ENCODE results near the gene ALAS1. TPM values are rescaled to one million over a fixed set of nuclear protein-coding genes. Genes with fewer than 3 reads are reported as not detected.
A peak's percentile ranks its signal among the peaks of the same experiment; 100 is the strongest.

ALAS1 gene
- total and polyA plus RNA-seq, 2 experiments from 2014 or later = 17.8 to 42.8 TPM

DNA sequence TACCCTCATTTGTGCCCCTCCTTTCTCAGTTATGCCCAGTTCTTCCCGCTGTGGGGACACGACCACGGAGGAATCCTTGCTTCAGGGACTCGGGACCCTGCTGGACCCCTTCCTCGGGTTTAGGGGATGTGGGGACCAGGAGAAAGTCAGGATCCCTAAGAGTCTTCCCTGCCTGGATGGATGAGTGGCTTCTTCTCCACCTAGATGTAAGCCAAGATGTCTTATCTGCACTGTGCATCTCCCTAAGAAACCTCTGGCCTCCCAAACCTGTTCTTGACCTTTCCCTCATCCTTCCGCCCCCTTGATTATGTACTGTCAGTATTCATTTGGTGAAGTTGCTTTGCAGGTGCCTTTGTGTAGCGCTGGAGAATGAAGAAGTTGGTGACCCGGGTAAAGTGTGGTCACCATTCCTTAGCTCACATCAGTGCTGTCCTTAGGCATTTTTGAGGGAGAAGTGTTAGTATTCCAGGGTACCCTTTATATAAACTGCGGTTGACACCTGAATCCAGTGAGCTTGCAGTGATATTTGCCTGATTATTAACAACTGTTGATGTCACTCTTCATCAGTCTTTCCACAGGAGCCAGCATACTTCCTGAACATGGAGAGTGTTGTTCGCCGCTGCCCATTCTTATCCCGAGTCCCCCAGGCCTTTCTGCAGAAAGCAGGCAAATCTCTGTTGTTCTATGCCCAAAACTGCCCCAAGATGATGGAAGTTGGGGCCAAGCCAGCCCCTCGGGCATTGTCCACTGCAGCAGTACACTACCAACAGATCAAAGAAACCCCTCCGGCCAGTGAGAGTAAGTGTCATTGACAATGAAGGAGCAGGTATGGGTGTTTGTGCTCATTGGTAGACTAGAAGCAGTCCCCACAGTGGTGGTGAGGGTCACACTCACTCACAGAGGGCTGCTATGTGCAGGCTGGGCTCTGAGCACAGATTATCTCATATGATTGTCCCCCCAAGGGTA is 966 bp downstream of the ALAS1 start:
- H3K36me3 Mint-ChIP-seq (ENCODE audit: low read depth) = peaks cover 37% of the 10 kb centered on the region
- Histone ChIP-seq H3K4me1 (ENCODE audit: insufficient read depth) (peaks cover 10% of the 10 kb centered on the region), H3K4me3 (peak overlapping the region; percentile 95), H3K79me2 (replicated peaks; ENCODE audit: insufficient read depth) (peaks cover 12% of the 10 kb centered on the region), H3K27me3 (ENCODE audit: insufficient read depth) (no peaks in the 10 kb centered on the region), H3F3A (replicated peaks; ENCODE audit: low read depth) (peaks cover 9% of the 10 kb centered on the region; the same call in 1 of the 2 replicates), H3K36me3 (ENCODE audit: insufficient read depth) (peaks cover 45% of the 10 kb centered on the region), H4K20me1 (replicated peaks; ENCODE audit: insufficient read depth) (peaks cover 13% of the 10 kb centered on the region; the same call in 1 of the 2 replicates), H2AFZ (no peak overlapping the region), H3K4me2 (peak overlapping the region; percentile 100), H3K27ac (ENCODE audit: low read depth) (no peak overlapping the region), H3K9me2 (ENCODE audit: insufficient read depth) (no peaks in the 10 kb centered on the region)
- H3K27ac Mint-ChIP-seq = peak overlapping the region; percentile 86
- DNase-seq (ENCODE audit: low spot score) (no peak), ATAC-seq (no peak)
- peaks cover 14% of the 10 kb centered on the region for H3K4me1 Mint-ChIP-seq
- H3K27me3 Mint-ChIP-seq (ENCODE audit: insufficient read depth, low read depth, poor library complexity) = peaks cover 10% of the 10 kb centered on the region
- peak overlapping the region; percentile 98 for H3K4me3 Mint-ChIP-seq
- TF ChIP-seq EZH2 (IDR thresholded peaks at IDR 0.05; ENCODE audit: low read depth, unreplicated experiment) (peak; percentile 12), NANOG (IDR thresholded peaks at IDR 0.05; ENCODE audit: borderline replicate concordance) (no peak)
- peaks cover 4% of the 10 kb centered on the region; the same call in 1 of the 3 replicates for H3K9me3 Mint-ChIP-seq

DNA sequence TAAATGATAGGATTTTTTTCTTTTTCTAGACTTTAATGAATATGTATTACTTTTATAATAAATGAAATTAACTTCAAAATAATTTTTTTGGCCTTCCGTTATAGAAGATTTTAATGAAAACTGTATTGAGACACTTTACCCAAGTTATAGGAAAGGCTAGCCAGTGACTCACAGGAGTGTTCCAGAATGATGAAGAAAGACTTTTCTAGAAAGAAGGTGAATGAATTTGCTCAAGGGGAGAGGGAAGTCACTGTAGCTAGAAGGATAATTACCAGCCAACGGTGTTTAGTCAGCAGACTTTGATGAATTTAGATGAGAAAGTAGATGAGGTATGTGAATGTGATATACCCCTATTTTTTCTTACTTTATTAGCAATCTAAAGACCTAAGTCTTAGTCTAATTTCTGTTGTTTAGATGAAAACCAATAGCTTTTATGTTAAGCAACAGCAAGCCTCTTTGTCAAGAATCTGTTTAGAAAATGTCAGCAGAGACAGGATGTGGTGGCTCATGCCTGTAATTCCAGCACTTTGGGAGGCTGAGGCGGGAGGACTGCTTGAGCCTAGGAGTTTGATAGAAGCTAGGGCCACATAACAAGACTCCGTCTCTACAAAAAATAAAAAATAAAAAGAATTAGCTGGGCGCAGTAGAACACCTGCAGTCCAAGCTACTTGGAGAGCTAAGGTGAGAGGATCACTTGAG is 3.2 kb downstream of the ALAS1 start:
- peaks cover 12% of the 10 kb centered on the region for H3K79me2 ChIP-seq (replicated peaks; ENCODE audit: insufficient read depth)
- H2AFZ ChIP-seq = no peak overlapping the region
- Mint-ChIP-seq H3K9me3 (peaks cover 4% of the 10 kb centered on the region; the same call in 1 of the 3 replicates), H3K4me1 (peaks cover 14% of the 10 kb centered on the region), H3K27me3 (ENCODE audit: insufficient read depth, low read depth, poor library complexity) (peaks cover 10% of the 10 kb centered on the region), H3K27ac (no peak overlapping the region; the same call in 1 of the 2 replicates), H3K4me3 (no peak overlapping the region), H3K36me3 (ENCODE audit: low read depth) (peaks cover 59% of the 10 kb centered on the region)
- no peak overlapping the region for H3K4me3 ChIP-seq
- peaks cover 16% of the 10 kb centered on the region for H3F3A ChIP-seq (replicated peaks; ENCODE audit: low read depth)
- peaks cover 13% of the 10 kb centered on the region for H4K20me1 ChIP-seq (replicated peaks; ENCODE audit: insufficient read depth)
- no peaks in the 10 kb centered on the region for H3K9me2 ChIP-seq (ENCODE audit: insufficient read depth)
- peaks cover 60% of the 10 kb centered on the region for H3K36me3 ChIP-seq (ENCODE audit: insufficient read depth)
- H3K27me3 ChIP-seq (ENCODE audit: insufficient read depth) = no peaks in the 10 kb centered on the region
- no peak overlapping the region for H3K27ac ChIP-seq (ENCODE audit: low read depth)
- ATAC-seq = no peak
- DNase-seq (ENCODE audit: low spot score) = no peak
- H3K4me2 ChIP-seq = no peak overlapping the region
- H3K4me1 ChIP-seq (ENCODE audit: insufficient read depth) = peaks cover 10% of the 10 kb centered on the region
- TF ChIP-seq NANOG (IDR thresholded peaks at IDR 0.05; ENCODE audit: borderline replicate concordance) (no peak), ZNF331 (CRISPR knock-in tag; IDR thresholded peaks at IDR 0.05; ENCODE audit: low read depth) (no peak), ZNF114 (CRISPR knock-in tag; IDR thresholded peaks at IDR 0.05) (no peak), EZH2phosphoT487 (IDR thresholded peaks at IDR 0.05; ENCODE audit: unreplicated experiment) (no peak), JUNB (IDR thresholded peaks at IDR 0.05; ENCODE audit: unreplicated experiment) (no peak)
- TF ChIP-seq, protein P1, sequence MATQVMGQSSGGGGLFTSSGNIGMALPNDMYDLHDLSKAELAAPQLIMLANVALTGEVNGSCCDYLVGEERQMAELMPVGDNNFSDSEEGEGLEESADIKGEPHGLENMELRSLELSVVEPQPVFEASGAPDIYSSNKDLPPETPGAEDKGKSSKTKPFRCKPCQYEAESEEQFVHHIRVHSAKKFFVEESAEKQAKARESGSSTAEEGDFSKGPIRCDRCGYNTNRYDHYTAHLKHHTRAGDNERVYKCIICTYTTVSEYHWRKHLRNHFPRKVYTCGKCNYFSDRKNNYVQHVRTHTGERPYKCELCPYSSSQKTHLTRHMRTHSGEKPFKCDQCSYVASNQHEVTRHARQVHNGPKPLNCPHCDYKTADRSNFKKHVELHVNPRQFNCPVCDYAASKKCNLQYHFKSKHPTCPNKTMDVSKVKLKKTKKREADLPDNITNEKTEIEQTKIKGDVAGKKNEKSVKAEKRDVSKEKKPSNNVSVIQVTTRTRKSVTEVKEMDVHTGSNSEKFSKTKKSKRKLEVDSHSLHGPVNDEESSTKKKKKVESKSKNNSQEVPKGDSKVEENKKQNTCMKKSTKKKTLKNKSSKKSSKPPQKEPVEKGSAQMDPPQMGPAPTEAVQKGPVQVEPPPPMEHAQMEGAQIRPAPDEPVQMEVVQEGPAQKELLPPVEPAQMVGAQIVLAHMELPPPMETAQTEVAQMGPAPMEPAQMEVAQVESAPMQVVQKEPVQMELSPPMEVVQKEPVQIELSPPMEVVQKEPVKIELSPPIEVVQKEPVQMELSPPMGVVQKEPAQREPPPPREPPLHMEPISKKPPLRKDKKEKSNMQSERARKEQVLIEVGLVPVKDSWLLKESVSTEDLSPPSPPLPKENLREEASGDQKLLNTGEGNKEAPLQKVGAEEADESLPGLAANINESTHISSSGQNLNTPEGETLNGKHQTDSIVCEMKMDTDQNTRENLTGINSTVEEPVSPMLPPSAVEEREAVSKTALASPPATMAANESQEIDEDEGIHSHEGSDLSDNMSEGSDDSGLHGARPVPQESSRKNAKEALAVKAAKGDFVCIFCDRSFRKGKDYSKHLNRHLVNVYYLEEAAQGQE (IDR thresholded peaks at IDR 0.05; ENCODE audit: unreplicated experiment) = no peak
- TF ChIP-seq, protein P2, sequence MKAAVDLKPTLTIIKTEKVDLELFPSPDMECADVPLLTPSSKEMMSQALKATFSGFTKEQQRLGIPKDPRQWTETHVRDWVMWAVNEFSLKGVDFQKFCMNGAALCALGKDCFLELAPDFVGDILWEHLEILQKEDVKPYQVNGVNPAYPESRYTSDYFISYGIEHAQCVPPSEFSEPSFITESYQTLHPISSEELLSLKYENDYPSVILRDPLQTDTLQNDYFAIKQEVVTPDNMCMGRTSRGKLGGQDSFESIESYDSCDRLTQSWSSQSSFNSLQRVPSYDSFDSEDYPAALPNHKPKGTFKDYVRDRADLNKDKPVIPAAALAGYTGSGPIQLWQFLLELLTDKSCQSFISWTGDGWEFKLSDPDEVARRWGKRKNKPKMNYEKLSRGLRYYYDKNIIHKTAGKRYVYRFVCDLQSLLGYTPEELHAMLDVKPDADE (IDR thresholded peaks at IDR 0.05) = no peak

Data from GM23338 (cell line).